Measurements from ENCODE around the gene POLR2L. TPM values are rescaled to one million over a fixed set of nuclear protein-coding genes. Genes with fewer than 3 reads are reported as not detected.

Gene POLR2L
- total RNA-seq, 2 donors from 2014 or later: 64.5 to 91.1 TPM

- Histone ChIP-seq H3K4me3 (no peak overlapping the region), H3K27ac (no peak overlapping the region), H3K36me3 (no peaks in the 10 kb centered on the region), H3K4me1 (replicated peaks) (no peaks in the 10 kb centered on the region), H3K27me3 (replicated peaks; ENCODE audit: insufficient read depth) (no peaks in the 10 kb centered on the region), H3K9me3 (no peaks in the 10 kb centered on the region)
- intact Hi-C loops (cut with DNase I): no loop called here
- DNase-seq (ENCODE audit: low spot score): no peak
- no peak for TF ChIP-seq POLR2AphosphoS5 (IDR thresholded peaks at IDR 0.05)
- no peak for TF ChIP-seq POLR2A (IDR thresholded peaks at IDR 0.05)
- no peak for TF ChIP-seq CTCF (IDR thresholded peaks at IDR 0.05)
- 88% methylated on average over 36 of the region's 45 CpGs for WGBS
Observed at GRCh38 chr11:888310-889212, 46.2 kb upstream of the POLR2L start.

- 95% methylated on average over 14 of the region's 14 CpGs for WGBS
- no peak overlapping the region for H3K27ac ChIP-seq
- no peak overlapping the region for H3K4me3 ChIP-seq
- TF ChIP-seq POLR2AphosphoS5 (IDR thresholded peaks at IDR 0.05): no peak
- no peak for TF ChIP-seq POLR2A (IDR thresholded peaks at IDR 0.05)
- no peak for TF ChIP-seq CTCF (IDR thresholded peaks at IDR 0.05)
- H3K9me3 ChIP-seq: no peaks in the 10 kb centered on the region
- DNase-seq (ENCODE audit: low spot score): no peak
- H3K36me3 ChIP-seq: no peaks in the 10 kb centered on the region
- H3K27me3 ChIP-seq (replicated peaks; ENCODE audit: insufficient read depth): no peaks in the 10 kb centered on the region
- intact Hi-C loops (cut with DNase I): no loop called here
- H3K4me1 ChIP-seq (replicated peaks): no peaks in the 10 kb centered on the region
Observed at GRCh38 chr11:887589-887988, 45.3 kb upstream of the POLR2L start.

GRCh38 chr11:886568-886967, 44.2 kb upstream of the POLR2L start:
- Histone ChIP-seq H3K27ac (no peak overlapping the region), H3K9me3 (no peaks in the 10 kb centered on the region), H3K4me3 (no peak overlapping the region), H3K4me1 (replicated peaks) (no peaks in the 10 kb centered on the region), H3K27me3 (replicated peaks; ENCODE audit: insufficient read depth) (no peaks in the 10 kb centered on the region), H3K36me3 (no peaks in the 10 kb centered on the region)
- 93% methylated on average over 17 of the region's 17 CpGs for WGBS
- no peak for TF ChIP-seq POLR2A (IDR thresholded peaks at IDR 0.05)
- no peak for TF ChIP-seq POLR2AphosphoS5 (IDR thresholded peaks at IDR 0.05)
- TF ChIP-seq CTCF (IDR thresholded peaks at IDR 0.05): no peak
- no peak for DNase-seq (ENCODE audit: low spot score)
- intact Hi-C loops (cut with DNase I): no loop called here

- H3K36me3 ChIP-seq: no peaks in the 10 kb centered on the region
- 84% methylated on average over 16 of the region's 16 CpGs for WGBS
- DNase-seq (ENCODE audit: low spot score): no peak
Observed at GRCh38 chr11:884578-885070, 42.3 kb upstream of the POLR2L start.

More at GRCh38 chr11:884578-885070, 42.3 kb upstream of the POLR2L start:
- intact Hi-C loops (cut with DNase I): no loop called here
- no peak overlapping the region for H3K27ac ChIP-seq
- H3K4me1 ChIP-seq (replicated peaks): no peaks in the 10 kb centered on the region
- H3K4me3 ChIP-seq: no peak overlapping the region
- TF ChIP-seq CTCF (IDR thresholded peaks at IDR 0.05): no peak
- no peaks in the 10 kb centered on the region for H3K9me3 ChIP-seq
- no peaks in the 10 kb centered on the region for H3K27me3 ChIP-seq (replicated peaks; ENCODE audit: insufficient read depth)
